Activated CD4-positive, alpha-beta T cell treated with anti-CD3 and anti-CD28 coated beads for 4 hours (primary cell): ENCODE data around the gene UBR4.

ENCODE experiments used
- DNase-seq, 2 donors: peaks; one replicate each; pipeline ENCODE4 v3.0.0-alpha.2; 2020

The UBR4 gene

DNA sequence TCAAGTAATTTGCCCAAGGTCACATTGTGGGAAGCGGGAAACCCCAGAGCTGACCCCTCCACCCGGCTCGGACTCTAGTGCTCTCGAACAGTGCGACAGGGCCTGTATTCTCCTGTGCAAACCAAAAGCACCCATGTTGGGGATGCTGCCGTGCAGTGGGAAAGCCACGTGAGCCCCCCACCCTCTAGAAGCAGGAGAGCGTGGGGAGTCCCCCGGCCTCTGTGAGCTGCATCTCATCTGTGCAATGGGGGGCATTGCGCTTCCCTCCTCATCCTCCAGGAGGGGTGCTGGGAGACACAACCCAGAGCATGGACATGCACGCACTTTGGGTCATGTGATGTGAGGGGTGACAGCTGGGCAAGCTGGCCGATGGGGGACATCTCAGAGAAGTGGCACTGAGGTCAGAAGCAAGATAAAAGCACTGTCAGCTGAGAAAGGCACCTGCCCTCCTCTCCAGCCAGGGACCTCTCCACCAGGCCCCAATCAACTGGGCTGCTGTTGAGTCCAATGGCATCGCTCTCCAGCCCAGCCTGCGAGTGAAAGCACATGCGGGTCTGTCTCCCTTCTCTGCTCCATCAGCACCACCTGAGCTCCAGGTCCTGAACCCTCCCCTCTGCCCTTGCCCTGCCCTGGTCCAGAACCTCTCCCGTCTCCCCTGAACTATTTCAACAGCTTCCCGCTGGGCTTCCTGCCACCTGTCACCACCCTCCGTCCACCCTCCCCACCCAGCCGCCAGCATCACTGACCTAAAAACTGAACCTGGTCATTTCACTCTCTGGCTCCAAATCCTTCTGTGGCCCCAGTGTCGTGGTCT, 177.2 kb downstream of the UBR4 start:
- DNase-seq = no peak

DNA sequence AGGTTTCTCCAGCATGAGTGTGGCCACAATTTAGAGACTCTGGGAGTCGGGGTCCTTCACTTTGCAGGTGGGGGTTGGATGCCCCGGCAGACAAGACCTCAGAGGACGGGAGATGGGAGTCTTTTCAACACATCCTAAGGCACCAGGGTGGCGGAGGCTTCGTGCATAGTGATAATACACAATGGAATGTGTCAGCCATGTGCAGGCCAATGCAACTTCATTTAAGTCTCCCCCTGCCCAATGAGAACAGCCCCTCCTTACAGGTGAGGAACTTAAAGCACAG, 177.7 kb downstream of the UBR4 start:
- DNase-seq = no peak

GRCh38 chr1:19029191-19030085, 180.6 kb downstream of the UBR4 start:
- no peak for DNase-seq

DNA sequence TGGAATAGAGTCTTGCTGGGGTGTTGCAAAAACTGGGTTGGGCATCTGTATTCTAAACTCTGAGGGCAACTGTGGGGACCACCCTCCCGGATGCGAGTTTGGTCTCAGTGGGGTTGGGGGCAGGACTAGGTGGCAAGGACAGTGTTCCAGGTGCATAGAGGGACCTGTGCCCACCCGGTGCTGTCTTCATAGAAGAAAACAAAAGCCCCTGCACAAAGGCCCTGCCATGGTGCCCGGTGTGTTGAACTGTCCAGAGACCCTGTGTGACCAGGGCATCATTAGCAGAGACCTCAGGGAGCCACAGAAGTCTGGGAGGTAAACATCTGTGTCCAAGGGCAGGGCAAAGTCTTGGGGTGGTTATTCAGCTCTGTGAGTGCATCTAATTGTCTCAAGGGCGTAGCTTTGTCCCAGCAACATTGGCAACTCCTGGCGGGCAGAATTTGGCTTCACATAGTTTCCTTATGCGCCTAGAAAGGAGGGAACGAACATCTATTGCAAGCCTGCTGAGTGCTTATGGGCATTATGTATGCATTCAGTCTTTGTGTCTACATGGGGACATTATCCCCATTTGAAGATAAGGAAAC, 181.4 kb downstream of the UBR4 start:
- DNase-seq = no peak

- DNase-seq = no peak
Measured at GRCh38 chr1:19028110-19028509, 182.0 kb downstream of the UBR4 start.
